Measurements from ENCODE around the gene EIF4G3. TPM values are rescaled to one million over a fixed set of nuclear protein-coding genes. Genes with fewer than 3 reads are reported as not detected.

EIF4G3 gene
- total RNA-seq, 1 donor from 2014 or later, result 39.3 TPM

DNA sequence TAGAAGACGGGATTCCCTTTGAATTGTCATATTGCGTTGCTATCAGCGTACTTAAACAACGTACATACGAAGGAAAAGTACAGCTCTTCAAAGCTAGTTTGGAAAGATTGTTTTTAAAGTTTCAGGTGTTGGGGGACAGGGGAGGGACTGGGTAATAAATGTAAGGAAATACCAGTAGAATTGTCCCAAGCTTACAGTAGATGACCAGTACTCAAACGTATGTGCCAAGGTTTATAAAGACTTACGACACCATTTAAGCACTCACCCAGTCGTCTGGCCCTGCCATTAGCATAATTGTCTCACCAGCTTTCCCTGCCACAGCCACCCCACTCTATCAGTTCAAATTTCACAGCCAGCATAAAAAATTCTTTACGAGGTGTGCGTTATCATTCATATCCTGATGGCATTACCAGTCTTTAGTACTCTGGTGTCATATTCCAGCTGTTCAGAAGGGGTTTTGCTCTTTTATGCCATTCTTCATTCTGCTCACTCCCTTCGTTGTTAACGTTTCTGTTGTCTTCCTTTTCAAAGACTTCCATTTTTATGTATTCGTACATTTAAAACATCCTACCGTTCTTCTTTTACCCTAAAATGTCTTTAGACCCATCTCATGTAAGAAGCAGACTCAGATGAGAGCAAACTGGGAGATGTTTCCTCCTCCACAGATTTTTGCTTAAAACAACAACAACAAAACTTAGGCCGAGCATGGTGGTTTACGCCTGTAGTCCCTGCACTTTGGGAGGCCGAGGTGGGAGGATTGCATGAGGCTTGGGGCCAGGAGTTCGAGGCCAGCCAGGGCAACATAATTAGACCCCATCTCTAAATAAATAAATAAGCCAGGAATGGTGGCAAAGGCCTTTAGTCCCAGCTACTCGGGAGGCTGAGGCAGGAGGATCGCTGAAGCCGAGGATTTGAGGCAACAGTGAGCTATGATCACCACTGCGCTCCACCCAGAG is 388.6 kb downstream of the EIF4G3 start:
- peak overlapping the region; percentile 98 for H3K27ac ChIP-seq
- peaks cover 32% of the 10 kb centered on the region for H3K4me1 ChIP-seq
- no peak for DNase-seq (ENCODE audit: extremely low spot score in 2 of 2)
- intact Hi-C loops (cut with DNase I), result loop anchor here (5.0 kb wide), 1 partner anchor 1846 kb away; no protein-coding TSS in a partner anchor
- H3K9me3 ChIP-seq, result no peaks in the 10 kb centered on the region
- TF ChIP-seq, protein P1, sequence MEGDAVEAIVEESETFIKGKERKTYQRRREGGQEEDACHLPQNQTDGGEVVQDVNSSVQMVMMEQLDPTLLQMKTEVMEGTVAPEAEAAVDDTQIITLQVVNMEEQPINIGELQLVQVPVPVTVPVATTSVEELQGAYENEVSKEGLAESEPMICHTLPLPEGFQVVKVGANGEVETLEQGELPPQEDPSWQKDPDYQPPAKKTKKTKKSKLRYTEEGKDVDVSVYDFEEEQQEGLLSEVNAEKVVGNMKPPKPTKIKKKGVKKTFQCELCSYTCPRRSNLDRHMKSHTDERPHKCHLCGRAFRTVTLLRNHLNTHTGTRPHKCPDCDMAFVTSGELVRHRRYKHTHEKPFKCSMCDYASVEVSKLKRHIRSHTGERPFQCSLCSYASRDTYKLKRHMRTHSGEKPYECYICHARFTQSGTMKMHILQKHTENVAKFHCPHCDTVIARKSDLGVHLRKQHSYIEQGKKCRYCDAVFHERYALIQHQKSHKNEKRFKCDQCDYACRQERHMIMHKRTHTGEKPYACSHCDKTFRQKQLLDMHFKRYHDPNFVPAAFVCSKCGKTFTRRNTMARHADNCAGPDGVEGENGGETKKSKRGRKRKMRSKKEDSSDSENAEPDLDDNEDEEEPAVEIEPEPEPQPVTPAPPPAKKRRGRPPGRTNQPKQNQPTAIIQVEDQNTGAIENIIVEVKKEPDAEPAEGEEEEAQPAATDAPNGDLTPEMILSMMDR (IDR thresholded peaks at IDR 0.05), result no peak
- TF ChIP-seq POLR2AphosphoS5 (IDR thresholded peaks at IDR 0.05; ENCODE audit: insufficient read depth in 1 of 2, low read depth in 1 of 2) (no peak), POLR2A (IDR thresholded peaks at IDR 0.05) (no peak)
- no peaks in the 10 kb centered on the region for H3K27me3 ChIP-seq
- H3K4me3 ChIP-seq, result peak overlapping the region; percentile 80
- no peaks in the 10 kb centered on the region for H3K36me3 ChIP-seq

DNA sequence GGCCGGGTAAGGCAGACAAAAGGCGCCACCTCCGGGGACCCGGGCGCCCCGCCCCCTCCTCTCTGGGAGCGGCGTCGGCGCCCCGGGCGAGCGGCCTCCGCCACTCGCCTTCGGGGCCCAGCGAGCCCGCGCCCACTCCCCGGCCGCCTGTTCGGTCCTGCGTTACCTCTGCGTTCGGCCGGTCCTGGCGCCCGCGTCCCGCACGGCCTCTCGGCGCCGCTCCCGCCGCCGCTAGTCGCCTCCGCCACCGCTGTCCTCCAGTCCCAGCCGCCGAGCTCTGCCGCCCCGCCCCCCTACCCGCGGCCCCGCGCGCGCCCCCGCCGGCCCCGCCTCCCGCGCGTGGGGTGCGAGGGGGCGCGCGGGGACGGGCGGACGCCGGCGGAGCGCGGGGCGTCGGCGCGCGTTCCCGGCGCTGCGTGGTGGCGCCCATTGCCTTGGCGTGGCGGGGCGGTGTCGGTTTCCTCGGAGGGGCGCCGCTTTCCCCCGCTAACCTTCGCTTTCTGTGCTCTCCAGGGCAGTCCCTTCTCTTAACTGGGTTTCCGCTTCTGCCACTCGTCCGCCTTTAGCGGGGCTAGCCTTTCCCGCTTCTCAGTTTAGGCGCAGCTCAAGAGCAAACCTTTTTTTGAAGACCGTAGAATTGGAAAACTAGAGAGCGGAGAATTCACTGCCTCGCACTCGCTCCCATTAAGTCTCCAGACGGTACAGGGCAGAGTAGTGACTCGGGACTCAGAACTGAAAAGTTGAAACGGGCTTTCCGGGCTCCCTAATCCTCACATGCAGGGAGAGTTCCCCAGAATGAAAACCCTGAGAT is 389.5 kb downstream of the EIF4G3 start, which contains the start of gene HP1BP3:
Gene HP1BP3, minus strand, starts transcription at position 279 of the 811 bp plus-strand sequence. CDS start 6,867 bp downstream, outside the sequence.
- TF ChIP-seq POLR2AphosphoS5 (IDR thresholded peaks at IDR 0.05; ENCODE audit: insufficient read depth in 1 of 2, low read depth in 1 of 2), result no peak
- TF ChIP-seq POLR2A (IDR thresholded peaks at IDR 0.05), result peak in 1 of 2 donors; percentile 31
- TF ChIP-seq, protein P1 (IDR thresholded peaks at IDR 0.05), result no peak
- peak within 1 kb of the TSS; percentile 98 for H3K27ac ChIP-seq
- H3K36me3 ChIP-seq, result no peaks in the 10 kb centered on the region
- H3K9me3 ChIP-seq, result no peaks in the 10 kb centered on the region
- DNase-seq (ENCODE audit: extremely low spot score in 2 of 2), result no peak
- intact Hi-C loops (cut with DNase I), result loop anchor here (5.0 kb wide), 1 partner anchor 1845 kb away; no protein-coding TSS in a partner anchor
- H3K27me3 ChIP-seq, result no peaks in the 10 kb centered on the region
- H3K4me1 ChIP-seq, result peaks cover 41% of the 10 kb centered on the region
- H3K4me3 ChIP-seq, result peak within 1 kb of the TSS; percentile 80

- peak in 1 of 2 donors; percentile 97 for DNase-seq (ENCODE audit: extremely low spot score in 2 of 2)
- TF ChIP-seq, protein P1 (IDR thresholded peaks at IDR 0.05), result no peak
- TF ChIP-seq POLR2A (IDR thresholded peaks at IDR 0.05) (peak in 1 of 2 donors; percentile 54), POLR2AphosphoS5 (IDR thresholded peaks at IDR 0.05; ENCODE audit: insufficient read depth in 1 of 2, low read depth in 1 of 2) (peak in 1 of 2 donors; percentile 80)
- H3K27ac ChIP-seq, result peak overlapping the region; percentile 98
- peaks cover 49% of the 10 kb centered on the region for H3K4me1 ChIP-seq
- H3K9me3 ChIP-seq, result no peaks in the 10 kb centered on the region
- intact Hi-C loops (cut with DNase I), result loop anchor here (5.0 kb wide), 1 partner anchor 1844 kb away; no protein-coding TSS in a partner anchor
- H3K4me3 ChIP-seq, result peak overlapping the region; percentile 80
- no peaks in the 10 kb centered on the region for H3K27me3 ChIP-seq
- H3K36me3 ChIP-seq, result no peaks in the 10 kb centered on the region
These were observed 390.3 kb downstream of the EIF4G3 start for GRCh38 chr1:20786253-20787028.

- Histone ChIP-seq H3K4me3 (peak overlapping the region; percentile 80), H3K36me3 (no peaks in the 10 kb centered on the region), H3K9me3 (no peaks in the 10 kb centered on the region), H3K4me1 (peaks cover 55% of the 10 kb centered on the region), H3K27me3 (no peaks in the 10 kb centered on the region), H3K27ac (peak overlapping the region; percentile 98)
- TF ChIP-seq POLR2AphosphoS5 (IDR thresholded peaks at IDR 0.05; ENCODE audit: insufficient read depth in 1 of 2, low read depth in 1 of 2) (no peak), POLR2A (IDR thresholded peaks at IDR 0.05) (no peak)
- TF ChIP-seq, protein P1 (IDR thresholded peaks at IDR 0.05), result no peak
- intact Hi-C loops (cut with DNase I), result loop anchor here (5.0 kb wide), 1 partner anchor 1844 kb away; no protein-coding TSS in a partner anchor
- no peak for DNase-seq (ENCODE audit: extremely low spot score in 2 of 2)
These were observed 390.8 kb downstream of the EIF4G3 start for GRCh38 chr1:20785907-20786252.
